Neural cell (in vitro differentiated cells): ENCODE measurements around the gene ST3GAL4. TPM values are rescaled to one million over a fixed set of nuclear protein-coding genes. Genes with fewer than 3 reads are reported as not detected.

Experiments used
- H2AFZ ChIP-seq: fragments of 200-600, 300-800 bp; sonication (generic), shearing (Covaris generic); 2 replicates; pipeline ENCODE4 v1.6.0; 2014; ENCODE audit warnings: low read depth, mild to moderate bottlenecking, antibody characterized with exemption, low read length, moderate library complexity
- H3F3A ChIP-seq: fragments of 200-600 bp; shearing (Covaris generic); 2 replicates; pipeline ENCODE4 v1.6.1; 2016; ENCODE audit warnings: mild to moderate bottlenecking, moderate library complexity, mixed read lengths, antibody characterized with exemption, low read length; ENCODE audit not compliant: insufficient read depth, poor library complexity, severe bottlenecking
- H3K27ac ChIP-seq: fragments of 200-600, 300-800 bp; sonication (generic), shearing (Covaris generic); 2 replicates; pipeline ENCODE4 v1.5.1; 2014; ENCODE audit warnings: mild to moderate bottlenecking, low read length, moderate library complexity
- H3K27me3 ChIP-seq: fragments of 300-800, 200-600 bp; sonication (generic), shearing (Covaris generic); 2 replicates; pipeline ENCODE4 v1.6.0; 2014; ENCODE audit warnings: mild to moderate bottlenecking, low read depth, low read length, moderate library complexity; ENCODE audit not compliant: insufficient read depth
- H3K36me3 ChIP-seq: fragments of 300-800, 200-600 bp; sonication (generic), shearing (Covaris generic); 2 replicates; pipeline ENCODE4 v1.5.1; 2014; ENCODE audit warnings: mild to moderate bottlenecking, antibody characterized with exemption, low read length, moderate library complexity; ENCODE audit not compliant: insufficient read depth
- H3K4me2 ChIP-seq: fragments of 300-800, 200-600 bp; sonication (generic), shearing (Covaris generic); 2 replicates; pipeline ENCODE4 v1.6.0; 2014; ENCODE audit warnings: mild to moderate bottlenecking, low read length
- H3K4me3 ChIP-seq: fragments of 300-800, 200-600 bp; sonication (generic), shearing (Covaris generic); 2 replicates; pipeline ENCODE4 v1.5.1; 2014; ENCODE audit warnings: mild to moderate bottlenecking, low read length, moderate library complexity
- H3K79me2 ChIP-seq: fragments of 200-600 bp; shearing (Covaris generic); replicated peaks from 2 replicates; pipeline ENCODE4 v1.6.0; 2014; ENCODE audit warnings: mild to moderate bottlenecking, low read length, moderate library complexity; ENCODE audit not compliant: insufficient read depth
- H3K9ac ChIP-seq: fragments of 300-800, 200-600 bp; sonication (generic), shearing (Covaris generic); 2 replicates; pipeline ENCODE4 v1.6.1; 2016; ENCODE audit warnings: mild to moderate bottlenecking, low read length, mixed read lengths
- H3K9me2 ChIP-seq: fragments of 200-600 bp; shearing (Covaris generic); 2 replicates; pipeline ENCODE4 v1.6.1; 2016; ENCODE audit warnings: mild to moderate bottlenecking, low read length, mixed read lengths; ENCODE audit not compliant: insufficient read depth
- H3K9me3 ChIP-seq: fragments of 200-600, 300-800 bp; sonication (generic), shearing (Covaris generic); 2 replicates; pipeline ENCODE4 v1.6.1; 2016; ENCODE audit warnings: mild to moderate bottlenecking, mixed run types, low read length, moderate library complexity, mixed read lengths
- H4K20me1 ChIP-seq: fragments of 200-600 bp; shearing (Covaris generic); 2 replicates; pipeline ENCODE4 v1.6.1; 2016; ENCODE audit warnings: mild to moderate bottlenecking, mixed run types; ENCODE audit not compliant: insufficient read depth
- CTCF ChIP-seq: fragments of 450-650 bp; IDR thresholded peaks from 2 replicates; pipeline ENCODE4 v1.5.1; 2014; ENCODE audit warnings: antibody characterized with exemption, mild to moderate bottlenecking, moderate library complexity; ENCODE audit not compliant: poor library complexity, severe bottlenecking
- EP300 ChIP-seq: fragments of 450-650 bp; conservative IDR thresholded peaks from 2 replicates; pipeline ENCODE4 v1.6.1; 2014; ENCODE audit warnings: antibody characterized with exemption, mild to moderate bottlenecking, moderate library complexity; ENCODE audit not compliant: poor library complexity, severe bottlenecking
- EZH2 ChIP-seq: fragments of 200-600, 300-800 bp; shearing (Covaris generic), sonication (generic); IDR thresholded peaks from 2 replicates; pipeline ENCODE4 v1.6.1; 2014; ENCODE audit warnings: antibody characterized with exemption, low read length, borderline replicate concordance, mild to moderate bottlenecking; ENCODE audit not compliant: insufficient read depth, poor library complexity, severe bottlenecking
- MXI1 ChIP-seq: fragments of 450-650 bp; conservative IDR thresholded peaks from 2 replicates; pipeline ENCODE4 v1.6.1; 2014; ENCODE audit warnings: antibody characterized with exemption, mild to moderate bottlenecking; ENCODE audit not compliant: poor library complexity, severe bottlenecking
- POLR2AphosphoS5 ChIP-seq: IDR thresholded peaks from 2 replicates; pipeline ENCODE4 v1.6.1; 2012
- RAD21 ChIP-seq: fragments of 450-650 bp; conservative IDR thresholded peaks from 2 replicates; pipeline ENCODE4 v1.6.1; 2014; ENCODE audit warnings: antibody characterized with exemption, mild to moderate bottlenecking, moderate library complexity
- REST ChIP-seq: IDR thresholded peaks from 2 replicates; pipeline ENCODE4 v1.6.1; 2012; ENCODE audit warnings: borderline replicate concordance
- SMC3 ChIP-seq: fragments of 450-650 bp; conservative IDR thresholded peaks from 2 replicates; pipeline ENCODE4 v1.6.1; 2014; ENCODE audit warnings: antibody characterized with exemption, mild to moderate bottlenecking, moderate library complexity; ENCODE audit not compliant: poor library complexity
- TAF1 ChIP-seq: IDR thresholded peaks from 2 replicates; pipeline ENCODE4 v1.6.1; 2012; ENCODE audit warnings: low read depth
- polyA plus RNA-seq: library from polyadenylated mRNA; depleted of rRNA; stranded (reverse); fragments of >200 nt; gene quantifications from 2 replicates; pipeline ENCODE4 v1.2.3, GENCODE V29; 2014

The ST3GAL4 gene
- polyA plus RNA-seq, 1 donor from 2014 or later: 46.1 TPM

DNA sequence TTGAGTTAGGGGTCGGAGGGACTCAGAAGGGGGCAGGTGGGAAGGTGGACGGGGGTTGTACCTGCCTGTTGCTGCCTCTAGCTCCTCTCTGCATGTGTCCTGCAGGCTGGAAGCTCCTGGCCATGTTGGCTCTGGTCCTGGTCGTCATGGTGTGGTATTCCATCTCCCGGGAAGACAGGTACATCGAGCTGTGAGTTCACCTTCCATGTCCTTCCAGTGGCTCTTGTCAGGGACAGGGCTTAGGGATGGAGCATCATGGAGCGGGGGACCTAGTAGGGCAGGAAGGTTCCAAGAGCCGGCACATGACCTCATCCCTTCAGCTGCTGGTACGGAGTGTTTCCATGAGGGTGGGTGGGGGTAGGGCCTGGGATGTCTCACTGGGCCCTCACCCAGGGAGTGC lies 50.9 kb downstream of the ST3GAL4 start:
- H3K4me2 ChIP-seq: no peak overlapping the region
- no peaks in the 10 kb centered on the region for H4K20me1 ChIP-seq
- no peaks in the 10 kb centered on the region for H3K36me3 ChIP-seq
- H3F3A ChIP-seq: no peaks in the 10 kb centered on the region
- H3K9me2 ChIP-seq: no peaks in the 10 kb centered on the region
- TF ChIP-seq EZH2 (no peak), SMC3 (no peak), CTCF (no peak), RAD21 (no peak), MXI1 (no peak), EP300 (no peak), POLR2AphosphoS5 (no peak), REST (no peak), TAF1 (no peak)
- no peak overlapping the region for H3K9ac ChIP-seq
- H3K79me2 ChIP-seq: no peaks in the 10 kb centered on the region
- no peaks in the 10 kb centered on the region for H3K27me3 ChIP-seq
- no peak overlapping the region for H3K4me3 ChIP-seq
- no peaks in the 10 kb centered on the region for H3K9me3 ChIP-seq
- no peak overlapping the region for H2AFZ ChIP-seq
- H3K27ac ChIP-seq: no peak overlapping the region

DNA sequence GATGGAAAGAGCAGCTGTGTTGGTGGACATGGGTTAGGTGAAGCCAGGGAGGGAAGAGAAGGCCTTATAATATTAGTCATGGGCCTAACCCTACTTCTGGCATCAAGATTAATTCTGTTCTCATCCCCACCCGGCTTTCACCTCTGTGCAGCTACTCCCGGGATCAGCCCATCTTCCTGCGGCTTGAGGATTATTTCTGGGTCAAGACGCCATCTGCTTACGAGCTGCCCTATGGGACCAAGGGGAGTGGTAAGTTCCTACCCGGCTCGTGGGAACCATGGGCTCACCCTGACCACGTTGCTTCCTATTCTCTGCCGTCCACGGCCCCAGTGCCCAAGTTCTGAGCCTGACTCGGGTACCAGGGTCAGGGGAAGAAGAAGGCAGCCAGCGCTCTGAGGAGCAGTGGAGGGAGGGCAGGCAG lies 51.6 kb downstream of the ST3GAL4 start:
- Histone ChIP-seq H3K9me3 (no peaks in the 10 kb centered on the region), H4K20me1 (no peaks in the 10 kb centered on the region), H3K4me2 (no peak overlapping the region), H3K9ac (no peak overlapping the region), H3K27ac (no peak overlapping the region), H3K4me3 (no peak overlapping the region), H3F3A (no peaks in the 10 kb centered on the region), H2AFZ (no peak overlapping the region), H3K9me2 (no peaks in the 10 kb centered on the region), H3K36me3 (no peaks in the 10 kb centered on the region), H3K27me3 (no peaks in the 10 kb centered on the region), H3K79me2 (no peaks in the 10 kb centered on the region)
- TF ChIP-seq POLR2AphosphoS5 (no peak), CTCF (no peak), RAD21 (no peak), EZH2 (no peak), EP300 (no peak), SMC3 (no peak), TAF1 (no peak), REST (no peak), MXI1 (no peak)
